GM04503 (cell line): Measurements from ENCODE around the gene MYH7B.
A peak's percentile ranks its signal among the peaks of the same experiment; 100 is the strongest.

Experiments
- DNase-seq: peaks from one replicate; pipeline ENCODE4 v3.0.0-alpha.2; 2012; ENCODE audit warnings: low read depth

The MYH7B gene

DNA sequence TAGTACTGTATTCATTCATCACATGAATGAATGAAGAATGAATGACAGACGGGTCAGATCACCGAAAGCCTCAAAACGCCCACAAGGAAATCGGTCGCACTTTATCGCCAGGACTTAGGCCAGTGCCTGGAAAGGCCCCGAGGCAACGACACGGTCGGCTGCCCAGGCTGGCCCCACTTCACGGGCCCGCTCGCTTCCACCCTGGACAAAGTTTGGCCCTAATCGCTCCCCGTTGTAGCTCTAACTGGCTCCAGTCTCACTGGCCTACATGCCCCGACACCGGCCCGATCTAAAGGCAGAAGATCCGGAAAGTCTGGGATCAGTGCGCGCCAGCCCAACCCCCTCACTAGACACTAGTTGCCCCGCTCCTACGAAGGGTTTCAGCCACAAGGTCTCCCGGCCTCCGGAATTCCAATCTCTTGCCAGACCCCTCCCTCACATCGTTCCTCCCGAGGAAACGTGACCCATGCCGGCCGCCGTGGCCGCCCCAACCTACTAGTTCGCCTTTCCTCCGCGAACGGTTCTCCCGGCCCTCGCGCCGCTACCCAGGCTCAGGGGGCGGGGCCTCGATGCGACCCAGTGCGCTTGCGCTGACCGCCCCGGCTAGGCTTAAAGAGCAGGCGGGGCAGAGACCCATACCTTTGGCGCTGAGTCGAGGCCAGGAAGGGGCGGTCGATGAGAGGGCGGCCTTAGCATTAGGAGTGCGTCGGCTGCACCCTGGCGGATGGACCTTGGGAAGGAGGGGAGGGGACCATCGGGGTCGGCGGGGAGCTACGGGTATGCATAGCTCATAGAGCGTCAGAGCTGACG is at the start of gene MYH7B, which contains the start of gene GSS:
TSS of gene MYH7B (plus strand) at position 638 of the 810 bp plus-strand sequence. CDS start 22,138 bp downstream, outside the sequence.
TSS of gene GSS (minus strand) at position 576 of the 810 bp plus-strand sequence. CDS start 3,954 bp downstream, outside the sequence.
- peak; percentile 77 for DNase-seq

DNA sequence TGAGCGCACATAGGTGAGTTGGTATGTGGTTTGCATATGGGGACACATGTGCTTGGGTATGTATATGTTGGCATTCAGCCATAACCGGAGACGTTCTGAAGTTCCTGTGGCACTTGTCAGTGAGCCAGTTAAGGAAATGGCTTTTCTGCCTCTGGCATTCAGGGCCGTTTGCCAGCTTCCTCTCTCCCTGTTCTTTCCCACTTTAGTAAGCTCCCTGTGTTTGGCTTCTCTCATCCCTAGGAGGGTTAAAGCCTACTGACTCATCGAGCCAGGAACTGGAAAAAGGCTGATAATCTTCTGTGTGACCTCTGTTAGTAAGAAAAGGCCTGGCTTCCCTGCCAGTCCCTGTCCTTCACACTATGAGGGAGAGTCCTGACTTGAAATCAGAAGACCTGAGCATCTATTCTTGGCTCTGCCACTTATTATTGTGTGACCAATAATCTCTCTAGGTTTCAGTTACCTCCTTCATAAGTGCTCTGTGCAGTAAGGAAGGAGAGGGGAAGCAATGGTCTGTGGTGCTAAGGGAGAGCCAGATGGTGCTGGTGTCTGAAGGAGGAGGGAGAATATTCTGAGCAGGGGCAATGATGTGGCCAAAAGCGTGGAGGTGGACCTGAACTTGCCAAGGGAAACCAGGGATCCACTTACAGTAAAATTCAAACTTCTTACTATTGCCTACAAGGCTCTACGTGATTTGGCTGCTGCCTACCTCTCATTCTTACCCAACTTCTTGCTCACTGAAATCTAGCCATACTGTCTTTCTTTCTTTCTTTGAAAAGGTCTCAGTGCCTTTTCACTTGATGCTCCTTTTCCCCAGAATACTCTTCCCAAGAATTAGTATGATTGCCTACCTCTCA is 47.8 kb upstream of the MYH7B start:
- DNase-seq = peak; percentile 77

DNA sequence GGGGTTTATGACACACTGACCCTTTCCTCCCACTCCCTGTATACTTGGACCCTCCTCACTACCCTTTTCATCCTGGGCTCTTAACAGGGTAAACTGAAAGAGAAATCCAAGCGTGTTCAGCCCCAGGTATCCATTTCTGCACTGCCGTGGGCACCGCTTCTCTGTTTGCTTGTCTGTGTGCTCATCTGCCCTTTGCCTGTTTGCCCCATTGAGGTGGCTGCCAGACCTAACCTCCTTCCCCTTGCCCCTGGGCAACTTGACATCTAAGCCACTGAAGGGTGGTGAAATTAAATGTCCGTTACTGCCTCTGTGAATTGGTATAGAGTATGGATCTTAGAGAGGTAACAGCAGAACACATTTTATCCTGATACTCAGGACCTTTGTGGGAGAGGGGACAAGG is 40.5 kb upstream of the MYH7B start:
- no peak for DNase-seq

DNA sequence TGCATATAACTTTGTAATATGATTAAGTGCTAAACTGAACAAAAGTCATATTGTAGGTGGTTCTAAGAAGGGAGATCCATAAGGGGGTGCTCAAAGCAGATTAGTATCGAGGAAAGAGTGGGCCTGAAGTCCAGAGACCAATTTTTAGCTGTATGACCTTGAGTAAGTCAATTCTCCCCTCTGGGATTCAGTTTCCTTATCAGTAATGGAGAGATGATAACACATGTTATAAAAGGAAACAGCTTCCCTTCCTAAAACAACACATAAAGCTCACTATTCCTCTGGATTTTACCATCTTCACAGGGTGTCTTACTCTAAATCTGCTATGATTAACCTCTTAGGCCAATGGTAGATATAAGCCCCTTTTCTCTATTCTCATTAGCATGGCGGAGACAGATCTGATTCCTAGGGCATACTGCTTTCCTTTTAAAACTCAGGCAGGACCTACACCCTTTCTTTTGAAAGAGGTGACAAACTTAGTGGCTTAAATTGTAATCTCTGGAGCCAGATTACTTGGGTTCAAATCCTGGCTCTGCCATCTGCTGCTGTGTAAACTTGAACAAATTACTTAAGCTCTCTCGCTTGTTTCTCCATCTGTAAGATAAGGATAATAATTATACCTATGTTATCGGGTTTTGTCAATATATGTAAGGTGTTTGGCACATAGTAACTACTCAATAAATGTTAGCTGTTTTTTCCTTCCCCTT is 39.8 kb upstream of the MYH7B start:
- no peak for DNase-seq

DNA sequence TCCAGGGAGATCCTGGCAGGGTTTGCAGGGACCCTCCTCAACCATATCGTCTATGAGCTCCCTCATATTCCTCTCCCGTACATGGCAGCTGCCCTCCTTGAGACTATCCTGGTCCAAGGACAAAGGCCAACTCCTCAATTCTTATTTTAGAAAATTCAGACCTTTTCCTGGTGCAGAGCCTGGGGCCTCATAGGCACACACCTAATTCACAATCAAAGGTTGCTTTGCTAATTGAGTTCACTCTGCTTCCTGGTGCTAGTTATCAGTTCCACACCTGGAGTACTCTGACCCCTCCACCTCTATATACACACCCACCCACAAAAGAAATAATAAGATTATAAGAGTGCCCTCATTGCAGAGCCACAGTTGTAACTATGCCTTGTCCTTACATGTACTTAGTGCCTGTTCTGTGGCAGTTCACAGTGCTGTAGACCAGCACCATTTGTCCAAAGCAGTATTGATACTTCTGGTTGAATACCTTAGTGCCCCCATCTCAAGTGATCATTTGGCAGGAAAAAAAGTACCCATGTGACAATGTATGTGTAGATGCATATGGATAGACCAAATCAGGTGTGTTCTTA is 38.8 kb upstream of the MYH7B start:
- no peak for DNase-seq

DNA sequence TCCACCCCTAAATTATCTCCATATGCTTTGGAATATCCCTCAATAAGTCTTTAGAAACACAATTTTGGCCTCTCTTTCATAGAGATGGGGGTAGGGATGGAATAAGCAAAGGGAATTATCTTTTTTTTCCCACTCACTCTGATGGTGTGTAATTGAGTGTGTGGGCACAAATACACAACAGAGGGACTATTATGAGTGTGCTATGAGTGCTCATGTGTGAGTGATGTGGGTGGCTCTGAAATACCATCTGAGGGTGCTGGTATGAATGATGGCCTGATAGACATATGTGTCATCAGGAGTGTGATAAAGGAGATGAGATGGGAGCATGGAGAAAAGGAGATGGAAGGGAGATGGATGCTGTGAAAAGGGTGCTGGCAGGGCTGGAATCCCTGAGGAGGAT is 35.6 kb upstream of the MYH7B start:
- no peak for DNase-seq

DNA sequence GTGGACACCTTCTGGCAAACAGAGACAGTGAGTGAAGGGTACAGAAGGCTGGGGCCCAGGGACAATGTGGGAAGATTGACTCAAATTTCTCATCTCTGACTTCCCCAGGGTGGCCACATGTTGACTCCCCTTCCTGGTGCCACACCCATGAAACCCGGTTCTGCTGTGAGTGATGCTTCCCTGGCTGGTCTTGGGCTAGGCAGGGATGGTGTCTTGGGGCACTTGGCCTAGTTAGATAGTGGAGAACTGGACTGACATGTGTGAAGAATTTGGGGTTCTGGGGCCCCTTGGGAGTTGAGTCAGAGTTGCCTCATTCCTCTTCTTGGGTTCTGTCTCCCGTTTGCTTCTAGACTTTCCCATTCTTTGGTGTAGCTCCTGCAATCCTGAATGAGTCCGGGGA is 34.2 kb upstream of the MYH7B start:
- no peak for DNase-seq

DNA sequence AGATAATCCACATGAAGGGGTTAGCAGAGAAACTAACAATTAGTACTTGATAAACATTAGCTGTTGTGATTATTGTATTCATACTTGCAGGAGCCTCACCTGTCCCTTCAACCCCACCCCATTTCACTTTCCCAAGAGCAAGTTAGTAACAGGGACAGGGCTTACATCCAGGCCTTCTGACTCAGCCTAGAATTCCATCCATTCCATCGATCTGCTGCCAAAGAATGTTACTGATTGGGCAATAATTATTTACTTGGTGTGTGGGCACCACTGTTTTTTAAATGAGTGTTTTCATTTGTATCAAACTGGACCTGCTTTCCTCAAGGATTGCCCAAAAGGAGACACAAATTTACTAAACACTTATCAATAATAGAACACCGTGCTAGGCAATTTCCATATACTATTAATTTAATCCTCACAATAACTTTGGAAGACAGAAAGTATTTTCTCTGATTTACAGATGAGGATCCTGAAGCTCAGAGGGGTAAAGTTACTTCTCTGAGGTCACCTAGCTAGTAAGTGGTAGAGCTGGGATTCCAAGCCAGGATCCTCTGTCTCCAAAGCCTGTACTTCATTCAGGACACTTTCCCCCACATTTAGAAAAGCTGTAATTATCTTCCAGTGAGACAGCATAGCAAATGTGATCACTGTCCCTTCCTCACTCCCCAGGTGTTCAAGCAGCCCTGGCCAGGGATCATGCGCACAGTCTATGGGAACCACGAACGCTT is 32.9 kb upstream of the MYH7B start:
- DNase-seq = peak; percentile 76

DNA sequence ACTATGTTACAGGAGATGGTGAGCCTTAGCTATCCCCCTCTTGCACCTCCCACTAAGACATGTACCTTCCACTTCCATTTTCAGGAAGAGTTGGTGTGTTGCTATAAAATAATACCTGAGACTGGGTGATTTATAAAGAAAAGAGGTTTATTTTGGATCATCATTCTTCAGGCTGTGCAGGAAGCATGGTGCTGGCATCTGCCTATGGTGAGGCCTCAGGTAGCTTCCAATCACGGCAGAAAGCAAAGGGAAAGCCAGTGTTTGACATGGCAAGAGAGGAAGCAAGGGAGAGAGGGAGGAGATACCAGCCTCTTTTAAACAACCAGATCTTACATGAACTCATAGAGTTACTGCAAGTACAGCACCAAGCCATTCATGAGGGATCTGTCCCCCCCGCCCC is 32.3 kb upstream of the MYH7B start:
- no peak for DNase-seq

DNA sequence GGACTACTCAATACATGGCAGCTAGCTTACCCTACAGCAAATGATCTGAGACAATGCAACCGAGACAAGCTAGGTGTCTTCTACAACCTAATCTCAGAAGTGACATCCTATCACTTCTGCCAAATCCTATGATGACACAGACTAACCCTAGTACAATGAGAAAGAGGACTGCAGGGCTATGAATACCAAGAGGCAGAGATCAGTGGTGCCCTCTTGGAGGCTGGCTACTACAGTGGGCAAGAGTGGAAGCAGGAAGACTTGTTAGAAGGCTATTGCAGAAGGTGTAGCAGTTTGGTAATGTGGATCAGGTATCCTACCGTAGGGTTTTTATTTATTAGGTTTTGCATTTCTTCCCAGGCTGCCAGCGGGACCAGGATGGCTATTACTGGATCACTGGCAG is 30.3 kb upstream of the MYH7B start:
- no peak for DNase-seq

DNA sequence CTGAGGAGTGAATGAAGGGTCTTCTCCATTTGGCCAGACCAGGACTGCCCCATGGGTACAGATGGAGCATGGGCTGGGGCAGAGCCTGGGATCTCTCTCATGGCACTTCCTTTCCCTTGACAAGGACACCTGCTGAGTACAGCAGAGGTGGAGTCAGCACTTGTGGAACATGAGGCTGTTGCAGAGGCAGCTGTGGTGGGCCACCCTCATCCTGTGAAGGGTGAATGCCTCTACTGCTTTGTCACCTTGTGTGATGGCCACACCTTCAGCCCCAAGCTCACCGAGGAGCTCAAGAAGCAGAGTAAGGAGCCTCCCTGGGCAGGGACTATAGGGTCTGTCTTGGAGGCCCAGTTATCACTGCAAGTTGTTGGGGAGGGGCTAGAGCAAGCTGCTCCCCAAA is 29.7 kb upstream of the MYH7B start:
- DNase-seq = no peak

DNA sequence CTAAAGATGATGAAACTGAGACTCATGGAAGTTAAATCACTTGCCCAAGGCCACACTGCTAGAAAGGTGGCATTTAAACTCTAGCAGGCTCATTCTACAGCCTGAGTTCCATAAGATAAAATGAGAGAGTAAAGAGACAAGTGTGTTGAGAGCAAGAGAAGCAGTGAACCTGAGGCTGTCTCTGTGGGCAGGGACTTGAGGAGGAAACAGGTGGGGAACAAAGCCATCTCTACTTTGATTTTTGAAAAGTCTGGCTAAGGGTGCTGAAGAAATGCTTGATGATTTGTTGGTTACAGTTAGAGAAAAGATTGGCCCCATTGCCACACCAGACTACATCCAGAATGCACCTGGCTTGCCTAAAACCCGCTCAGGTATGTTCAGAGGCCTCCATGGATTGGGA is 29.1 kb upstream of the MYH7B start:
- DNase-seq = no peak

DNA sequence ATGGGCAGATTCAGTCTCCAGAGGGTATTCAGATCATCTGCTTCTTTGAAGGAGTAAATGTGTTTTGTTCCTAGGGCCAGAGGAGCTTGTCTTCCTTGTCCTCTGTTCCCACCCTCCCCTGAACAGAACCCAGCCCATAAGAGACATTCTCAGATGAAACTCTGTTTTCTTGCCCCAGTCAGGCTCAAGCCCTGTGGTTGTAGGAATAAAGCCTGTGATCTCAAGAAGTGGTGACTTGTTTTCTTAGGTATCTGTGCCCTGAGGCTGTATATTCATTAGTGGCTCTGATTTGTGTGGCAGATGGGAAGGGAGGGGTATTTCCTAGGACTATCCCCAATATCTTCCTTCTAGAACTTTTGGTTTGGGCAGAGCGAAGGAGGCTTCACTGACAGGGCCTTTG is 27.9 kb upstream of the MYH7B start:
- DNase-seq = no peak

DNA sequence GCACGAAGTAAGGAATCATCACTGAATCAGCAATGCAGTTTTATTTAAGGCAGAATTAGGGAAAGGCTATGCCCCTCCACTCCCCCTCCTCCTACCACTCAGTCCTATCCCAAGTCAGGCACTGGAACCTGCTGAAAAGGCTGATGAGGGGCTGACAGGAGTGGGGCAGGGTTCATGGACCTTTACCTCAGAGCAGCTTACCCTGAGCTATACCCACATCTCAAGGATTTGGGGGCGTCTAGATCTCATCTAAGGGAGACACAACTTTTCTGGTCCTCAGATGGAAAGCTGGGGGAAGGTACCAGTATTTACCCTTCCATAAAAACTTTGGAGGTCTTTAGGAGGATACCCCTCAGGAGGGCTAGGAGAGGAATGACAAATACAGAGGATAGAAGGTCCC is 27.3 kb upstream of the MYH7B start:
- no peak for DNase-seq

DNA sequence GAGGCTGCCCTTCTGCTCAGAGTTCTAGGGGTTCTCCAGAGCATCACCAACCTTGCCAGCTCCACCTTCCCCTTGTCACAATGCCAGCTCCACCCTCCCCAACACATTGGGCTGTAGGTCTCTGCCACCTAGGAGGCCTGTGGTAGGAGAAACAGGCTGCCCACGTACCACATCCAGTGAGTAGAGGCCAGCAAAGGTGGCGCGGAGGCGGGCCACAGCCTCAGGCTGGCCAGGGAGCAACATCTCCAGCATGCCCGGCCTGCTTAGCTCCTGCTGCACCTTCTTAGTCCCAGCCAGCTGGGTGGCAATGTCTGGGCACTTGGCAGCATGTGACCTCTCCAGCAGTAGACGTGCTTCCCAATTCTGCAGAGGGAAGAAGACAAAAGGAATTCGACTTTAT is 23.9 kb upstream of the MYH7B start:
- no peak for DNase-seq

DNA sequence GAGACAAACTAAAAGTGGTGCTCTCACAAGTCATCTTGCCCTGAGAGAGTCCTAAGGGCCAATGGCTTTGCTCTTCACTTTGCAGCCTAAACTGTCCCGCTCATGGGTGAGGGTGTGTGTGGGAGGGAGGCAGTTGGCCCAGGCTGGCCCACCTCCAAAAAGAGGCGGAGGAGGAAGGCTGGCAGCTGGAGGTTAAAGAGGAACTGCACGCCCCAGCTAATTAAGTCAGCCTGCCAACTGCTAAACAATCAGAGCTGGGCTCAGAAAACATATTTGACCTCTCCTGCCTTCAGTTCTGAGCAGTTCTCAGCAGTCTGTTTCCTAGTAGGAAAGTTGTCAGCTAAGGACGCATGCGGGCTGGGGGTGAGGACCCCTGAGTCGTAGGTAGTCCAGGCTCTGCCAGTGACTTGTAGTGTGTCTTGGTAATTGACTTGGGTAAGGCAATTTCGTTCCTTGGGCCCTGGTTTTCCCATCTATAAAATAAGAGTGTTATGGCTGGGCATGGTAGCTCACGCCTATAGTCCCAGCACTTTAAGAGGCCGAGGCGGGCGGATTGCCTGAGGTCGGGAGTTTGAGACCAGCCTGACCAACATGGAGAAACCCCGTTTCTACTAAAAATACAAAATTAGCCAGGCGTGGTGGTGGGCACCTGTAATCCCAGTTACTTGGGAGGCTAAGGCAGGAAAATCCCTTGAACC is 17.1 kb upstream of the MYH7B start:
- no peak for DNase-seq

DNA sequence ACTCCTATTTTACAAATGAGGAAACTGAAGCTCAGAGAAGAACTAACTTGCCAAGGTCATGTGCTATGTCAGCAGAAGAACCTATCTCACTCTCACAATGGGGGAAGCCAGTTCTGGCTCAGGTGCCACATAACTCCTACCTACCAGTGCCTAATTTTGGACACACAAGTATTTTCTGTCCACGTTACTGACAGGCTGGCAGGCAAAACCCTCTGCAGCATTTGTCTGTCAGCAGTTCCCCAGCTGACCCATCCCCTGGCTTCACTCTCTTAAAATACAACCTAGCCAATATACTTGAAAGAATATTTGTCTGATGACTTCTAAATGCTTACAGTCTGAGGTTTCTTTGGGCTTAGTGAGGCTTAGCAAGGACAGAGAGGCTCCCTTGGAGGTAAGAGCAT is 15.6 kb upstream of the MYH7B start:
- DNase-seq = no peak

DNA sequence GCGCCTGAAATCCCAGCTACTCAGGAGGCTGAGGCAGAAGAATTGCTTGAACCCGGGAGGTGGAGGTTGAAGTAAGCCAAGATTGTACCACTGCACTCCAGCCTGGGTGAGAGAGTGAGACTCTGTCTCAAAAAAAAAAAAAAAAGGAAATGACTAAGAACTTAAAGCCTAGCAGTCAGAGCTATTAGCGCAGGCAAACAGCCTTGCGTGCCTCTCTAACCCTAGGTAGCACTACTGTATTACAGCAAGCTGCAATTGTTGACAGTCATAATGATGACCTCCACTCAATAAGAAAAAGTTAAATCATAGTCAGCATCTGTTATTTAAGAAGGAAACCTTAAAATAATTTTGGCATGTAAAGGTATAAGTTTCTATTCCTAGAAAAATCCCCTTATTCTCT is 14.4 kb upstream of the MYH7B start:
- no peak for DNase-seq

DNA sequence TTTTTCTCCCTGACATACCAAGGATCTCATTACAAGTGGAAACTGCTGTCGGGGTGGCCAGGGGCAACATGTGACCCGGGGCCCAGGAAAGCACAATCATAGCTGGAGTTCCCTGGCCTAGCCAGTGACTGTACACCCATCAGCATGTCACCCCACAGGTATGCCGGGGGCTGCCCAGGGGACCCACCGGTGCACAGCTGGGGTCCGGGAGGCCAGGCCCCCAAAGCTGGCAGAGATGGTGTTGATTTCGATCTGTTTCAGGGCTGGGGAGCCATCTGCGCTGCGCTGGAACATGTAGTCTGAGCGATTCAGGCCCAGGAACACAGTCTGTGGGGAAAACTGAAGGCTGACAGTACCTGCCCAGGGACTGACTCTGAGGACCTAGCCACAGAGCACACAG is 13.4 kb upstream of the MYH7B start:
- no peak for DNase-seq

DNA sequence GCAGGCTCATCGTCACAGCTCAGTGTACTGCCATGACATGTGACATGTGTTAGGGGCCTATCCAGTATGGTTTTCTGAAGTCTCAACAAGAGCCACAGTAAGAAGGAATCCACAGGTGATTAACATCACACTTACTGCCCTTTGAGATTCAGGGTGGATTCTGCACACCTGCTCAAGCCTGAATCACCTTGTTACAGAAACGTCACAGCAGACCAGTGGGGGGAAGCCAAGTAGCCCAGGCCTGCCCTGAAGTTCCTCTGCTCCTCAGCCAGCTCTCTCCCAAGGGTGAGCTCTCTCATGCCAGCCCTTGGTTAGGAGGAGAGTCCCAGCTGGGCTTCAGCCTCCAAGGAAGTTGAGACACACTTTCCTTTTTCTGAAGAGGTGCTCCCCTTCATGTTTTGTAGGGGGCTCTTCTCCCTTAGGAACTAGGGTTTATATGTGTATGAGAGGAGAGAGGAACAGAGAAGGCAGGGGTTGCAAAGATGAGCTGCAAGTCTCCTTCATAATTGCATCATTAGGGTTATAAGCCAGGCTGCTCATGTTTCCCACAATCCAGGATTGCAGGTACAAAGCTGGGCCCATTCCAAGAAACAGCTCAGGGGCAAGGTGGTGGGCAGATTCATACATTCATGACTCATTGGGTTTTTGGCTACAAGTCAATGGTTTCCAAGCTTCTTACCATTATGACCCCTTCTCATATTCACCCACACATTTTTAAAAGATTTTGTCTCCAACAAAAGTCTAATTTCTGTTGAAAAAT is 11.7 kb upstream of the MYH7B start:
- no peak for DNase-seq
